Breast epithelium (tissue), 3 donors: Measurements from ENCODE around the gene CCDC102A.

Experiments used
- POLR2A ChIP-seq: fragments of 450-650 bp; IDR thresholded peaks from one replicate; pipeline ENCODE4 v1.6.1; 2016; ENCODE audit warnings: antibody characterized with exemption, mild to moderate bottlenecking, moderate library complexity
- POLR2AphosphoS5 ChIP-seq, 3 donors: sonication (generic); formaldehyde crosslinking; IDR thresholded peaks; one replicate each; pipeline ENCODE4 v1.6.1; 2017; ENCODE audit warnings: antibody characterized with exemption in 3 of 3
- TF ChIP-seq, protein P1 (sequence below), 3 donors: fragments of 450-650 bp; IDR thresholded peaks; one replicate each; pipeline ENCODE4 v1.5.1; 2016 to 2017; ENCODE audit warnings: antibody characterized with exemption in 3 of 3, mild to moderate bottlenecking in 3 of 3, moderate library complexity in 3 of 3

DNA sequence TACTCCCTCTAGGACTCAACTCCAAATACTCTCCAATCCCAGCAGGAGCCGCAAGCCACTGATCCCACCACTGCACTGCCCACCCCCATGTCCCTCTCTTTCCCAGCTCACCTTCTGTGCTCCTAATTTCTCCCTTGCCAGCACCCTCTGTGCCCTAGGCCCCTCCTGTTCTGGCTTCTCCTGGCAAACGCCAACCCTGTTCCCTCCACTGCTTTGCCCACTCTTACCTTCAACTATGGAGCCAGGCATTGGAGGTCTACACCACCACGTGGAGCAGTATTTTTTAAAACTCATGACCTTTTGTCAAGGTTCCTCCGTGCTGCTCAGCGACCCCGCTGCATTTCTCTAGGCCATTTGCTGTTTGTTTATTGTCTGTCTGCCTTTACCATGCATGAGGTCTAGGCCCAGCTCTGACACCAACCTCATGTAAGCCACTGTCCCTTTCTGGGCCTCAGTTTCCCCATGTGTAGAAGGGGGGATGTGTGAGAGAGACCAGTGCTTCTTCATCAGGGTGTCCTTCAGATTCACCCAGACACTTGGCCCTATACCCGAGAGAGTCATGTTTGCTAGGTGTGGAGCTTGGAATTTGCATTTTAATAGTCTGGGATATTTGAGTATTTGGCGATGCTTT is 4.6 kb downstream of the CCDC102A start:
- TF ChIP-seq, protein P1, sequence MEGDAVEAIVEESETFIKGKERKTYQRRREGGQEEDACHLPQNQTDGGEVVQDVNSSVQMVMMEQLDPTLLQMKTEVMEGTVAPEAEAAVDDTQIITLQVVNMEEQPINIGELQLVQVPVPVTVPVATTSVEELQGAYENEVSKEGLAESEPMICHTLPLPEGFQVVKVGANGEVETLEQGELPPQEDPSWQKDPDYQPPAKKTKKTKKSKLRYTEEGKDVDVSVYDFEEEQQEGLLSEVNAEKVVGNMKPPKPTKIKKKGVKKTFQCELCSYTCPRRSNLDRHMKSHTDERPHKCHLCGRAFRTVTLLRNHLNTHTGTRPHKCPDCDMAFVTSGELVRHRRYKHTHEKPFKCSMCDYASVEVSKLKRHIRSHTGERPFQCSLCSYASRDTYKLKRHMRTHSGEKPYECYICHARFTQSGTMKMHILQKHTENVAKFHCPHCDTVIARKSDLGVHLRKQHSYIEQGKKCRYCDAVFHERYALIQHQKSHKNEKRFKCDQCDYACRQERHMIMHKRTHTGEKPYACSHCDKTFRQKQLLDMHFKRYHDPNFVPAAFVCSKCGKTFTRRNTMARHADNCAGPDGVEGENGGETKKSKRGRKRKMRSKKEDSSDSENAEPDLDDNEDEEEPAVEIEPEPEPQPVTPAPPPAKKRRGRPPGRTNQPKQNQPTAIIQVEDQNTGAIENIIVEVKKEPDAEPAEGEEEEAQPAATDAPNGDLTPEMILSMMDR (IDR thresholded peaks at IDR 0.05) = no peak
- TF ChIP-seq POLR2A (no peak), POLR2AphosphoS5 (IDR thresholded peaks at IDR 0.05) (no peak)
